Fibroblast of villous mesenchyme (primary cell): Measurements from ENCODE around the gene ROBO4. TPM values are rescaled to one million over a fixed set of nuclear protein-coding genes. Genes with fewer than 3 reads are reported as not detected.

Experiments
- DNase-seq: peaks from one replicate; pipeline ENCODE4 v3.0.0-alpha.2; 2010; ENCODE audit warnings: low read depth
- H3K4me3 ChIP-seq: 2 replicates; pipeline ENCODE4 v1.5.1; 2011; ENCODE audit warnings: low read depth, mild to moderate bottlenecking, low read length
- total RNA-seq: library from RNA; depleted of rRNA; stranded (reverse); fragments of >200 nt; gene quantifications from 2 replicates; pipeline ENCODE4 v1.2.3, GENCODE V29; 2012
- TF ChIP-seq, protein P1 (sequence below): IDR thresholded peaks from 2 replicates; pipeline ENCODE4 v1.5.1; 2012; ENCODE audit warnings: low read depth, mild to moderate bottlenecking, low read length; ENCODE audit not compliant: insufficient read depth

Gene ROBO4
- total RNA-seq, 1 donor = 0.86 TPM

DNA sequence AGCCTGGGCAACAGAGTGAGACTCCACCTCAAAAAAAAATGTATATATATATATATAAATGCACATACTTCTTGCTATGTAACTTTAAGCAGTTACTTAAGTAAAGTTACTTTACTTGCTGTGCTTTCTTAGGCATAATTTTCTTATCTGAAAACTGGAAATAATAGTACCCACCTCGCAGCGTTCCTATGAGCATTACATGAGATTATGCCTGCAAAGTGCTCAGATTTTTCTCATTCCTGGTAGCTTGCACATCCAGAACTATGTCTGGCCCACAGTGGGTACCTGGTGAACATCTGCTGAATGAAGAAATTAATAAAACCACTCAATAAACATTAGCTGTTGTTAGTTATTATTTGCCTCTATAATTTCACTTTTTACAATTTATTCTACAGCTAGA lies 38.5 kb downstream of the ROBO4 start:
- TF ChIP-seq, protein P1, sequence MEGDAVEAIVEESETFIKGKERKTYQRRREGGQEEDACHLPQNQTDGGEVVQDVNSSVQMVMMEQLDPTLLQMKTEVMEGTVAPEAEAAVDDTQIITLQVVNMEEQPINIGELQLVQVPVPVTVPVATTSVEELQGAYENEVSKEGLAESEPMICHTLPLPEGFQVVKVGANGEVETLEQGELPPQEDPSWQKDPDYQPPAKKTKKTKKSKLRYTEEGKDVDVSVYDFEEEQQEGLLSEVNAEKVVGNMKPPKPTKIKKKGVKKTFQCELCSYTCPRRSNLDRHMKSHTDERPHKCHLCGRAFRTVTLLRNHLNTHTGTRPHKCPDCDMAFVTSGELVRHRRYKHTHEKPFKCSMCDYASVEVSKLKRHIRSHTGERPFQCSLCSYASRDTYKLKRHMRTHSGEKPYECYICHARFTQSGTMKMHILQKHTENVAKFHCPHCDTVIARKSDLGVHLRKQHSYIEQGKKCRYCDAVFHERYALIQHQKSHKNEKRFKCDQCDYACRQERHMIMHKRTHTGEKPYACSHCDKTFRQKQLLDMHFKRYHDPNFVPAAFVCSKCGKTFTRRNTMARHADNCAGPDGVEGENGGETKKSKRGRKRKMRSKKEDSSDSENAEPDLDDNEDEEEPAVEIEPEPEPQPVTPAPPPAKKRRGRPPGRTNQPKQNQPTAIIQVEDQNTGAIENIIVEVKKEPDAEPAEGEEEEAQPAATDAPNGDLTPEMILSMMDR = no peak
- DNase-seq = no peak

DNA sequence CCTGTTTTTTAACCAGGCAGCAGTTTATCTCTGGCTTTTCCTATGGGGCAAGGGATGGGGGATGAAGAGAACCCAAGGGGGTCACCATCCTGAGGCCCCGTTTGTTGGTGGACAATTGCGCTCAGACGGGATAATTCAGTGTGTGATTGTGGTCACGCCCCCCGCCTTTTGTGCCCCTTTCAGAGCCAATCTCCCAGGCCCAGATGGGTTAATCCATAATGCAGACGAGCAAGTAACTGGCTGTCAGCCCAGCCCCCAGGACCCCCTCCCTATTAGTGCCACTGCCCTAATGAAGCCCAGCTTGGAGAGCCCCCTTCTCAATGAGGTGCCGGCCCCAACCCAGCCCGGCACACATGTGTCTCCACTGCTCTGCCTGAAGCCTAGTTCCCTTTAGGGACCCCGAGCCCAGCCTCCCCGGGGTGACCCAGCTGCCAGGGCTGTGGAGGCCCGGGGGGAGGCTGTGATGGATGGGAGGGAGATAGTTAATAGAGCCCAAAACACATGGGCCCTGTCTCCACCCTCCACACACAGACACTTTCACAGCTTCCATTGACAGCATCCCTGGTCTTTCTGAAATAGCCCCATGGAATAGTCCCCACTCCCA lies 51.5 kb downstream of the ROBO4 start:
- H3K4me3 ChIP-seq = no peak overlapping the region
- TF ChIP-seq, protein P1 = no peak
- DNase-seq = no peak

More for the DNA sequence above, 38.5 kb downstream of the ROBO4 start:
- H3K4me3 ChIP-seq = no peak overlapping the region

DNA sequence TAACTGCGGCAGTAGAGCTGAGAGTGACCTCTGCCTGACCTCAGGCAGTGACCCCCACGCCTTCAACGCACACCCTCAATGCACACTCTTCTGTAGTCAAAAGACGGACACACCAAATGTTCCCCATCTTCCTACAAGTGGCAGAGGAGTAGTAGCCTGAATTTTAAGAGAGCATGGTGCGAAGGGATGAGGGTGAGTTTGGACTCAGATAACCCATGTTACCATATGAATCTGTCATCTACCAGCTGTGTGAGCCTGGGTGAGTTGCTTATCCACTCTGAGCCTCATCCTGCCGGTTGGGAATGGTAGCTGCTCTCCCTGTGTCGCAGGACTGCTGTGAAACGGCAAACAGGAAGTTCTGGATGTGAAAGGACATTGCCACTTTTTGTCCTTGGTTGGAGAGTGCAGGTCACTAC lies 53.0 kb downstream of the ROBO4 start:
- TF ChIP-seq, protein P1 = no peak
- DNase-seq = no peak
- H3K4me3 ChIP-seq = no peak overlapping the region

DNA sequence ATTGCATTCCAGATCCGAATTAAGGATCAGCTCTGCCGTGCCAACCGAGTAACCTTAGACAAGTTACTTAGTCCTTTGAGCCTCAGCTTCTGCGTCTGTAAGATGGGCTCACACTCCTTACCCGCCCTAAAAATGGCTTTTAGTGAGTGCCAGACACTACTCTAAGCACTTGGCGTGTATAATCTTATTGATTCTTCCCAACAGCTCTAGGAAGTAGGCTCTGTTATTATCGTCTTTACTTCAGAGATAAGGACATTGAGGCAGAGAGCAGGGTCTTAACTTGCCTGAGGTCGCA lies 54.1 kb downstream of the ROBO4 start:
- no peak for DNase-seq
- TF ChIP-seq, protein P1 = no peak
- H3K4me3 ChIP-seq = no peak overlapping the region

DNA sequence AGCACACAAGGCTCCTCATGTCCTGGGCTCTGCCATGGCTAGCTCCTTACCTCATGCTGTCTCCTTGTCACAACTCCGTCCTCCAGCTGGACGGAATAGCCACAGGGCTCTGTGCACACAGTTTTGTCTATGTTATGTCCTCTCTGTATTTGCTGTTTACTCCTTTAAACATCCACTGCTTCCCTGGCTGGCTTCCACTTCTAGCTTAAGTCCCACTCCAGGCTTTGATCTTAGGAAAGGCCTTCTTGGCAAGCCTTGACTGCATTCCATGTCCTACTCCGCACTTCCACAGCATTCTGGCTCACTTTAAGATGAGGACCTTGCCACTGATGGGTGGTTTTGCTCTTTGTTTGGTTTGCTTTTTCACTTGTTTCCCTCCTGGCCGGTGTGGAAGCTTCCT lies 55.4 kb downstream of the ROBO4 start:
- TF ChIP-seq, protein P1 = no peak
- DNase-seq = no peak
- no peak overlapping the region for H3K4me3 ChIP-seq

DNA sequence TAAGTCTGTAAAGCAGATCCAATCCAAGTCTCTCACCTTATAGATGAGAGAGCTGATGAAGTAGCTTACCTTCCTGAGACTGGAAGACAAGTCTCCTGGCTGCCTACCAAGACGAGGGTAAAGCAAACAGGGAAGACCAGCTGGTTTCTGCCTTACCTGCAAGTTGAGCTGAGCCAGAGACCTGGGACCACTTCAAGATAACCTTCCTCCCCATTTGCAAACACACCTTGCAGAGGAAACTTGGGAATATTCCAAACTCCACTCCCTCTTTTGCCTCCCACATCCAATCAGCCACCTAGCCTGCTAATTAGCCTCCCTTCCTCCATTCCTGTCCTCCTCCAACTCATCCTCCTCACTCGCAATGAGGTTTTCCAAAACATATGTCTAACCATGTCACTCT lies 55.8 kb downstream of the ROBO4 start:
- no peak overlapping the region for H3K4me3 ChIP-seq
- TF ChIP-seq, protein P1 = no peak
- DNase-seq = no peak

DNA sequence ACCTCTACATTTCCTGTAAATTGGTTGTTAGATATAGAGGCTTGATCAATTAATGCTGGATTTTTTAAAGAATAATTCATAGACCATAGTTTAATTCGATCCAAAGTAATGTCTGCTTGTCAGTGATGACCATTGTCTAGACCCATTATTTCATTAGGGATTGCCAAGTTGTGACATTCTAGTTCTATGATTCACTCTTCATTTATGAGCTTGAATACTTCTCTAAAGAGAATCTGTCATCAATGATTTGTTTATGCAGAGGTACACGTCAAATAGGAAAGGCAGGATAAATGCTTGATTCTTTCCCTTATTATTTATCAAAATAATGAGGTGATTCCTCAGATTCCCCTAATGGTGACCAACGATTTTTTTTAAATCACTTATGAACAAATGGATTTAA lies 56.5 kb downstream of the ROBO4 start:
- no peak for DNase-seq
- TF ChIP-seq, protein P1 = no peak

More for the DNA sequence above, 56.5 kb downstream of the ROBO4 start:
- no peak overlapping the region for H3K4me3 ChIP-seq
